Neuronal stem cell (in vitro differentiated cells): ENCODE data around the gene UBE2QL1.

ENCODE experiments used
- DNase-seq: peaks from one replicate; pipeline ENCODE4 v3.0.0-alpha.2; 2013; ENCODE audit warnings: low spot score
- H2AFZ ChIP-seq: one replicate; pipeline ENCODE4 v1.6.1; 2013; ENCODE audit warnings: mild to moderate bottlenecking, low read length, inconsistent platforms
- H2AK5ac ChIP-seq: 2 replicates; pipeline ENCODE4 v1.6.1; 2013; ENCODE audit warnings: low read depth, mild to moderate bottlenecking, inconsistent platforms, low read length, moderate library complexity, mixed read lengths
- H2BK120ac ChIP-seq: 2 replicates; pipeline ENCODE4 v1.6.1; 2013; ENCODE audit warnings: low read depth, mild to moderate bottlenecking, inconsistent platforms, low read length, moderate library complexity, mixed read lengths
- H2BK12ac ChIP-seq: one replicate; pipeline ENCODE4 v1.6.1; 2013; ENCODE audit warnings: low read length, inconsistent platforms
- H2BK15ac ChIP-seq: 2 replicates; pipeline ENCODE4 v1.6.1; 2013; ENCODE audit warnings: mild to moderate bottlenecking, low read length, inconsistent platforms, mixed read lengths
- H2BK5ac ChIP-seq: one replicate; pipeline ENCODE4 v1.6.1; 2013; ENCODE audit warnings: inconsistent platforms, mild to moderate bottlenecking, low read length, moderate library complexity
- H3K14ac ChIP-seq: one replicate; pipeline ENCODE4 v1.6.1; 2013; ENCODE audit warnings: low read length, inconsistent platforms
- H3K18ac ChIP-seq: 2 replicates; pipeline ENCODE4 v1.6.1; 2013; ENCODE audit warnings: low read length, inconsistent platforms
- H3K23ac ChIP-seq: 2 replicates; pipeline ENCODE4 v1.6.1; 2013; ENCODE audit warnings: low read depth, mild to moderate bottlenecking, mixed read lengths, low read length, inconsistent platforms; ENCODE audit not compliant: poor library complexity
- H3K27ac ChIP-seq: replicated peaks from 3 replicates; pipeline ENCODE4 v1.5.1; 2013; ENCODE audit warnings: low read length, inconsistent platforms
- H3K27me3 ChIP-seq, 3 experiments: 2 replicates each; pipeline ENCODE4 v1.6.1; 2013; ENCODE audit warnings: low read length in 3 of 3, mild to moderate bottlenecking in 2 of 3, inconsistent platforms in 1 of 3, low read depth in 1 of 3, mixed read lengths in 1 of 3, moderate library complexity in 1 of 3; ENCODE audit not compliant: control insufficient read depth in 3 of 3, insufficient read depth in 3 of 3
- H3K36me3 ChIP-seq, 2 donors: replicated peaks in 1 of 2; 2 replicates each; pipeline ENCODE4 v1.6.1; 2013; ENCODE audit warnings: low read length in 2 of 2; ENCODE audit not compliant: control insufficient read depth in 2 of 2, insufficient read depth in 2 of 2
- H3K4ac ChIP-seq: 2 replicates; pipeline ENCODE4 v1.6.1; 2013; ENCODE audit warnings: inconsistent platforms, mild to moderate bottlenecking, low read length, moderate library complexity
- H3K4me1 ChIP-seq, 2 donors: 1 replicate in 1 of 2; 2 replicates in 1 of 2; pipeline ENCODE4 v1.6.1; 2013; ENCODE audit warnings: low read length in 2 of 2, low read depth in 1 of 2; ENCODE audit not compliant: control insufficient read depth in 2 of 2, insufficient read depth in 1 of 2
- H3K4me2 ChIP-seq: one replicate; pipeline ENCODE4 v1.6.1; 2013; ENCODE audit warnings: mild to moderate bottlenecking, low read length, inconsistent platforms; ENCODE audit not compliant: insufficient read depth, poor library complexity, severe bottlenecking
- H3K4me3 ChIP-seq, 2 donors: 2 replicates each; pipeline ENCODE4 v1.5.1; 2013; ENCODE audit warnings: low read length in 2 of 2, mild to moderate bottlenecking in 2 of 2, inconsistent platforms in 1 of 2, moderate library complexity in 1 of 2
- H3K79me1 ChIP-seq: one replicate; pipeline ENCODE4 v1.6.1; 2013; ENCODE audit warnings: low read depth, mild to moderate bottlenecking, inconsistent platforms, low read length, moderate library complexity
- H3K9ac ChIP-seq: one replicate; pipeline ENCODE4 v1.6.1; 2013; ENCODE audit warnings: mild to moderate bottlenecking, low read depth, low read length, inconsistent platforms; ENCODE audit not compliant: poor library complexity
- H3K9me3 ChIP-seq, 2 donors: replicated peaks in 1 of 2; 2 replicates each; pipeline versions ENCODE3 to v1.6.1; 2013; ENCODE audit warnings: low read length in 2 of 2, mild to moderate bottlenecking in 2 of 2, inconsistent platforms in 1 of 2, low read depth in 1 of 2, mixed read lengths in 1 of 2, moderate library complexity in 1 of 2; ENCODE audit not compliant: control insufficient read depth in 2 of 2, insufficient read depth in 1 of 2
- H4K8ac ChIP-seq: one replicate; pipeline ENCODE4 v1.6.1; 2013; ENCODE audit warnings: low read depth, mild to moderate bottlenecking, inconsistent platforms, low read length, moderate library complexity
- H4K91ac ChIP-seq: one replicate; pipeline ENCODE4 v1.6.1; 2013; ENCODE audit warnings: low read length, low read depth, mild to moderate bottlenecking, inconsistent platforms; ENCODE audit not compliant: poor library complexity
- WGBS, 2 donors: extraction: QIAGEN DNeasy Blood & Tissue Kit; methylation state at CpG; one replicate each; pipeline ENCODE4 v1.1.7; 2013; ENCODE audit warnings: missing lambda C conversion rate in 2 of 2, mixed read lengths in 1 of 2; ENCODE audit not compliant: insufficient read length in 2 of 2, insufficient replicate concordance in 1 of 2; ENCODE audit errors: extremely low coverage in 2 of 2; 5-methylcytosine and 5-hydroxymethylcytosine counted together

Gene UBE2QL1

DNA sequence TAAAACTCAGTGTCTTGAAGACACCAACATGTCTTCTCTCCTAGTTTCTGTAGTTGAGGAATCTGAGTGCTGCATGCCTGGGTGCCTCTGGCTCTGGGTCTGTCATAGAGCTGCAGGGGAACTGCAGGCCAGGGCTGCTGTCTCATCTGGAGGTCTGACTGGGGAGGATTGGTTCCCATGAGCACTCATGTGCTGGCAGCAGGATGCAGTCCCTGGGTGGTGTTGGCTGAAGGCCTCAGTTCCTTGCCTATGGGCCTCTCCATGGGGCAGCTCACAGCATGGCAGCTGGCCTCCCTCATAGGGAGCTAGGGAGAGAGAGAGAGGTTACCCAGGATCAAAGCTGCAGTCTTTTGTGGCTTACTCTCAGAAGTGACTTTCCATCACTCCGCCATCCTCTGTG lies 22.6 kb downstream of the UBE2QL1 start:
- peaks cover 0 to 57% (median 0%) of the 10 kb centered on the region in 3 experiments for H3K27me3 ChIP-seq
- no peak overlapping the region for H2BK5ac ChIP-seq
- no peak overlapping the region for H4K91ac ChIP-seq
- DNase-seq = no peak
- H2AK5ac ChIP-seq = no peak overlapping the region
- no peaks in the 10 kb centered on the region for H3K9me3 ChIP-seq
- WGBS, 2 donors = no CpG with 5 or more reads among the region's 1 CpG
- no peak overlapping the region for H2AFZ ChIP-seq
- no peaks in the 10 kb centered on the region for H3K36me3 ChIP-seq
- H3K9ac ChIP-seq = no peak overlapping the region
- H2BK15ac ChIP-seq = no peak overlapping the region
- no peak overlapping the region for H3K23ac ChIP-seq
- H4K8ac ChIP-seq = no peak overlapping the region
- H2BK12ac ChIP-seq = no peak overlapping the region
- no peaks in the 10 kb centered on the region for H3K79me1 ChIP-seq
- no peak overlapping the region for H3K27ac ChIP-seq
- H3K14ac ChIP-seq = no peak overlapping the region
- H3K4ac ChIP-seq = no peak overlapping the region
- no peak overlapping the region for H3K18ac ChIP-seq
- H3K4me2 ChIP-seq = no peak overlapping the region
- peaks cover 0 to 17% of the 10 kb centered on the region in 2 donors for H3K4me1 ChIP-seq
- H2BK120ac ChIP-seq = no peak overlapping the region
- H3K4me3 ChIP-seq = no peak overlapping the region

DNA sequence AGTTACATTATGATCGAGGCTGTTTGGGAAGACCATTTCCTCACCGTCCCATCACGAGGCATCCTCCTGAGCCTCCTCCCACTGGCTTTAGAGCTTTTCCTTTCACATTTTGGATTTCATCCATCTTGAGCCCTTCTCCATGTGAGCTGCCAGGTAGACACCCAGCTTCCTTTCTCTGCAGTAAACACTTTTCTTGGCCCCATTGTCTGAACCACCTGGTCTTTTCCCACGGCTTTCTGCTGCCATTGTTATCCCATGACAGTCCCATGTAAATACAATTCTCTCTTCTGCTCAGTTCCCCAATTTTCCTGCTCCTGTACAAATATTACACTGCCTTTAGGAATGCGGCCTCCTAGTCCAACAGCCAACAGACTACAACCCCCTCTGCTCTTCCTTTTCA lies 24.1 kb downstream of the UBE2QL1 start:
- Histone ChIP-seq H3K9ac (no peak overlapping the region), H2BK5ac (no peak overlapping the region), H3K4ac (no peak overlapping the region), H3K23ac (no peak overlapping the region), H2BK120ac (no peak overlapping the region), H2AFZ (no peak overlapping the region), H2BK12ac (no peak overlapping the region), H3K27ac (no peak overlapping the region), H3K14ac (no peak overlapping the region), H3K4me1 (peaks cover 0 to 10% of the 10 kb centered on the region in 2 donors), H3K27me3 (peaks cover 0 to 49% (median 0%) of the 10 kb centered on the region in 3 experiments), H3K79me1 (no peaks in the 10 kb centered on the region), H3K18ac (no peak overlapping the region), H3K4me2 (no peak overlapping the region), H4K91ac (no peak overlapping the region), H3K9me3 (no peaks in the 10 kb centered on the region), H3K36me3 (no peaks in the 10 kb centered on the region), H2AK5ac (no peak overlapping the region), H2BK15ac (no peak overlapping the region), H3K4me3 (no peak overlapping the region), H4K8ac (no peak overlapping the region)
- no peak for DNase-seq
- WGBS, 2 donors = no CpG with 5 or more reads among the region's 5 CpGs

DNA sequence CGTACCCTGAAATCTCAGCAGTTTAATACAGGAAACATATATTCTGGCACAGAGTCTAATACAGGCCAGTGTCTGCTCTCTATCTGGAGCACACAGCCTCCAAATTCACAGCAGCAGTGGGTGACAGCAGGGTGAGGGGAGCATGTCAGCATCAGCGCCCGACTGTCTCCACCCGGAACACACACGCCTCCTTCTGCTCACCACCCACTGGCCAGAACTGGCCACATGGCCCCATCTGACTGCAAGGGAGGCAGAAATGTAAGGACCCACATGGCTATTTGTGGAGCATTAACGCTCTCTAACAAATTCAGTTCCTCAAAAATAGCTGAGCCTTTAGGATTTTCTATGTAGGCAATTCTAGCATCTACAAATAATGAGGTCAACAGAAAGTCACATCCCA lies 24.6 kb downstream of the UBE2QL1 start:
- no peaks in the 10 kb centered on the region for H3K9me3 ChIP-seq
- H3K14ac ChIP-seq = no peak overlapping the region
- no peak overlapping the region for H2BK15ac ChIP-seq
- H2BK120ac ChIP-seq = no peak overlapping the region
- no peak overlapping the region for H2BK12ac ChIP-seq
- H3K4ac ChIP-seq = no peak overlapping the region
- H3K36me3 ChIP-seq = no peaks in the 10 kb centered on the region
- no CpG with 5 or more reads among the region's 6 CpGs for WGBS, 2 donors
- H2AFZ ChIP-seq = no peak overlapping the region
- H2BK5ac ChIP-seq = no peak overlapping the region
- no peak overlapping the region for H4K91ac ChIP-seq
- no peak overlapping the region for H4K8ac ChIP-seq
- no peak overlapping the region for H3K27ac ChIP-seq
- no peak for DNase-seq
- no peak overlapping the region for H2AK5ac ChIP-seq
- no peak overlapping the region for H3K9ac ChIP-seq
- no peaks in the 10 kb centered on the region for H3K79me1 ChIP-seq
- no peak overlapping the region for H3K4me2 ChIP-seq
- H3K18ac ChIP-seq = no peak overlapping the region
- H3K4me1 ChIP-seq = peaks cover 0 to 5% of the 10 kb centered on the region in 2 donors
- H3K4me3 ChIP-seq = no peak overlapping the region
- H3K27me3 ChIP-seq = peaks cover 0 to 44% (median 0%) of the 10 kb centered on the region in 3 experiments
- H3K23ac ChIP-seq = no peak overlapping the region

DNA sequence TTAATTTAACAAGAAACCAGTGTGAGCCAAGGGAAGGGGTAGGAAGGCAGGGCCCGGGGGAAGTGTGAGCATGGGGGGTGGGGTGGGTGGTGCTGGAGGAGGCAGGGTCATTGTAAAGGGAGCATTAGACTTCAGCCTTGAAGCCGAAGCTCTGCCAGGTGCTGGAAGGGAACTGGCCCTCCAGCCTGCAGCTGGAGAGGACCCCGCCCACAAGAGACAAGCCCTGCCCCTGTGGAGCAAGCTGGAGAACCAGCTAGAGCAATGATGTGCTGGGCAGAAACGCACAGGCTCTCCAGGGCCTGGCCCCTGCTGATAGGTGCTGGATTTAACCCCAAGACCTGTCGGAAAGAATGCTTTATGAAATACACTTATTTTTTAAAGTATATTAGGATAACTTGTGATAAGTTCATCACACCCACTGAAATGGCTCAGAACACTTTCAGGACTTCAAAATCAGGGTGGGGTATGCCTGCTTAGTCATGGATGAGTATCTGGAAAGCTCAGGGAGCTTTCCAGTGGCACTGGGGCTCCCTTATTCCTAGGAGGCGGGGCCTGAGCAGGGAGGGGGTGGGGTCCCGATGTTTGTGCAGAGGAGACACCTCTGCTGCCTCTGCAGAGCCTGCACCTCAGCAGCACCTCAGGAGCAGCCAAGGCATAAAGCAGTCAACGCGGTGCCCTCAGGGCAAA lies 27.1 kb downstream of the UBE2QL1 start:
- no peak overlapping the region for H3K4me3 ChIP-seq
- H3K9me3 ChIP-seq = no peaks in the 10 kb centered on the region
- no peaks in the 10 kb centered on the region for H3K36me3 ChIP-seq
- no peak overlapping the region for H3K14ac ChIP-seq
- no peak overlapping the region for H2AK5ac ChIP-seq
- H3K4me1 ChIP-seq = peaks cover 0 to 4% of the 10 kb centered on the region in 2 donors
- no peak overlapping the region for H3K27ac ChIP-seq
- H3K4ac ChIP-seq = no peak overlapping the region
- H2BK120ac ChIP-seq = peak overlapping the region; percentile 35
- no CpG with 5 or more reads among the region's 9 CpGs for WGBS, 2 donors
- H4K91ac ChIP-seq = no peak overlapping the region
- no peak overlapping the region for H3K9ac ChIP-seq
- H3K79me1 ChIP-seq = no peaks in the 10 kb centered on the region
- H3K4me2 ChIP-seq = no peak overlapping the region
- H2BK15ac ChIP-seq = no peak overlapping the region
- H3K18ac ChIP-seq = no peak overlapping the region
- no peak for DNase-seq
- no peak overlapping the region for H2BK5ac ChIP-seq
- no peak overlapping the region for H4K8ac ChIP-seq
- no peak overlapping the region for H2AFZ ChIP-seq
- peak overlapping the region; percentile 16 for H3K23ac ChIP-seq
- H3K27me3 ChIP-seq = peaks cover 0 to 31% (median 0%) of the 10 kb centered on the region in 3 experiments
- no peak overlapping the region for H2BK12ac ChIP-seq
